ENCODE data around the gene BICDL2.
"Not testable (repeated sequence)": the region's sequence is repeated elsewhere in the genome, so short reads cannot be mapped to it uniquely, and the experiment has no call there.

The BICDL2 gene

DNA sequence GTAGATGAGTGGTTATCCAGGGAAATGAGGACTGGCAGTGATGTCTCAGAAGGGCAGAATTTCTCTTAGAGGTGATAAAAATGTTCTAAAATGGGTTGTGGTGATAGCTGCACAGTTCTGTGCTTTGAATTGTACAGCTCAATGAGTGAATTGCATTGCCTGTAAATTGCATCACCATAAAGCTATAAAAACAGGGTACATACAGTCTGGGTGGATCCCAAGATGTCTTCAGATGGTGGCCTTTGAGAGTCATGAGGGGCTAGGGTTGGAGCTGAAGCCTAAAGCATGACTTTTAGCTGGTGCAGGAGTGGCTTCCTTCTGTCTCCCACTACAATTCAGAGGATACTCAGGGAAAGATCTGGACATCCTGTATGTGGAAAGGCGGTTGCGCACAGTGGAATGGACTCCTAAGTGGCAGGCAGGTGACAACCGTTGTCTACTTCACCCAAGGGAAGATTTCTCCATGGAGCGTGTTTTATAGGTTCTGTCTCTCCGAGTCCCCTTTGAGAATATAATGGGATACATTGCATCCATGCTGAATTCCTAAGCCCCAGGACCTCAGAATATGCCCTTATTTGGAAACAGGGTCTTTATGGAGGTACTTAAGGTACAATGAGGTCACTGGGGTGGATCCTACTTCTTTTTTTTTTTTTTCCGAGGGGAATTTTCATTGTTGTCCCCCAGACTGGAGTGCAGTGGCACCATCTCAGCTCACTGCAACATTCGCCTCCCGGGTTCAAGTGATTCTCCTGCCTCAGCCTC, 27.1 kb upstream of the BICDL2 start:
- no peak for DNase-seq

DNA sequence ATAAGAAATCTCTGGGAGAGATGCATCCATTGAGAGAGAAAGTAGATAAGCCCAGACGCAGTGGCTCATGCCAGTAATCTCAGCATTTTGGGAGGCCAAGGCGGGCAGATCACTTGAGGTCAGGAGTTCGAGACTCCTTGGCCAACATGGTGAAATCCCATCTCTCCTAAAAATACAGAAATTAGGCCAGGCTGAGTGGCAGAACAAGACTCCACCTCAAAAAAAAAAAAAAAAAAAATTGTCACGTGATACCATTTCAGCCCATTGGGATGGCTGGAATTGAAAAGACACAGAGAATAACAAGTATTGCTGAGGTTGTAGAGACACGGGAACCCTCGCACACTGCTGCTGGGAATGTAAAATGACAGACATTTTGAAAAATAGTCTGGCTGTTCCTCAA, 25.8 kb upstream of the BICDL2 start:
- DNase-seq, result no peak

DNA sequence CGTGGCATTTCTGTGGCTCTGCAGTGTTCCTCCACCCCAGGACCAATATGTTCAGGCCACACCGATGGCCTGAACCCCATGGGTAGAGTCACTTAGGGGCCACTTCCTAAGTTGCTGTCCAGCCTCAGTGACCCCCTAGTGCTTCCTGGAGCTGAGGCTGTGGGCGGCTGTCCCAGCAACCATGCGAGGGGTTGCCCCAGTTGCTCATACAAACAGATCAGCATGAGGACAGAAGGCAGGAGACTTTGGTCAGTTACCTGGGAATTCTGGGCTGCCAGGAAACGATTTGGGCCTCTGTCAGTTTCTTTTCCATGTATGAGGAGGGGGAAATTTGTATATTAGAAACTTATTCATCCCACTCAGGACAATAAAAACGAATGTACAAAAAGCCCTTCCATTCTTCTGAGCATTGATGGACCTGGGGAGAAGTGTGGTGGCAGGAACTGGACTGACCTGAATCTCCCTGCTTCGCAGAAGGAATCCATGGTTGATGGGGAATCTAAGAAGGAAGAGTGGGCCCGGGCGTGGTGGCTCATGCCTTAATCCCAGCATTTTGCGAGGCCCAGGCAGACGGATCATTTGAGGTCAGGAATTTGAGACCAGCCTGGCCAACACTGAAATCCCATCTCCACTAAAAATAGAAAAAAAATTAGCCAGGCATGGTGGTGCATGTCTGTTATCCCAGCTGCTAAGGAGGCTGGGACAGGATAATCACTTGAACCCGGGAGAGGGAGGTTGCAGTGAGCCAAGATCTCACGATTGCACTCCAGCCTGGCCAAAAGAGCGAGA, 23.8 kb upstream of the BICDL2 start:
- no peak for DNase-seq

DNA sequence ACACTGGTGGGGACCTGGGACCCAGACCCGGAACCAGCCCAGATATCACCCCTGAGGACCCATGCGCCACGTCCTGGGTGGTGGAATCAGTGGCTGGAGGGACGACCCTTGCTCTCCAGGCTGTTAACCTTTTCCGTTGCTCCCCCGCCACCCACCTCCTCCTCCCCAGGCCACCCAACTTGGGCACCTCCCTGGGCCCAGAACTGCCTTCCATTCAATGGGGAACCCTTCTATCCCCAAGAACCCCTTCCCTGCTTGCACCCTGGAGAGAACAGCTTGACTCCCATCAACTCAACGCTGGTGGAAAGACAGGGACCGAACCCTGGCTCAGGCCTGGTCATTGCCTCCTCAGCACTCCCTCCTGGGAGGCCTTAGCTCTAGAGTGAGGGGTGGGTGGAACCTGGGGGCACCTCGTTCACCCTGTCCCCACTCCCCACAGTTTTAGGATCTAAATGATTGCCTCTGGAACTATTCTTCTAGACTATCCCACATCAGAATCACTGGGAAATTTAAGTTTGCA, 23.0 kb upstream of the BICDL2 start:
- DNase-seq, result no peak

DNA sequence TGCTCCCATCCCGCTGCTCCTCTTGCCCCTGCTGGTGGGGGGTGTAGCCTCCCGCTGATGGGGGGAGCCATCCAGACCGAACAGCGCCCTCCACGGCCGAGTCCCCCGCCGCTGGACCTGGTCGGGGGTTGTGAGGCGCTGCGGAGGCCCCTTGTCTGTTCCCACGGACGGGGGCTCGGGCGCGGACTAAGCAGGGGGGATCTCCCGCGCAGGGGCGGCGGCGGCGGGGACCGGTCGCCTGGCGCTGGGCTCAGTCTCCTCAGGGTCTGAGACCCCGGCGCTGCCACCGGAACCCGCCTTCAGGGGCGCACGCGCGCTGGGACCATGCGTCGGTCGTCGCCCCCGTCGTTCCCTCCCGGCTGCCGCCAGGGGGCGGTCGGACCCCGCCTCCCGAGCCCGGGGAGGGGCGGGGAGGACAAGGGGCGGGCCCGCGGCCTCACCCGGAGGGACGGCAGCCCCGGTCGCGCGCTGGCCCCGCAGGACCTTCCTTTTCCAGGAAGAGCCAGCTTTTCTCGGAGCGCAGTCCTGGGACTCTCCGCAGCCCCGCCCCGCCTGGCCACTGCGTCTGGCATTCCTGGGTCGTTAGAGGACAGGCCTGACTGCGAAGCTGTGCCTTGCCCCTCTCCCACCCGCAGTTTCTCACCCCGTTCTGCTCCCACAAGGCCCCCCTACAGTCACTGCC, 22.4 kb upstream of the BICDL2 start:
- DNase-seq, result peak; percentile 65

DNA sequence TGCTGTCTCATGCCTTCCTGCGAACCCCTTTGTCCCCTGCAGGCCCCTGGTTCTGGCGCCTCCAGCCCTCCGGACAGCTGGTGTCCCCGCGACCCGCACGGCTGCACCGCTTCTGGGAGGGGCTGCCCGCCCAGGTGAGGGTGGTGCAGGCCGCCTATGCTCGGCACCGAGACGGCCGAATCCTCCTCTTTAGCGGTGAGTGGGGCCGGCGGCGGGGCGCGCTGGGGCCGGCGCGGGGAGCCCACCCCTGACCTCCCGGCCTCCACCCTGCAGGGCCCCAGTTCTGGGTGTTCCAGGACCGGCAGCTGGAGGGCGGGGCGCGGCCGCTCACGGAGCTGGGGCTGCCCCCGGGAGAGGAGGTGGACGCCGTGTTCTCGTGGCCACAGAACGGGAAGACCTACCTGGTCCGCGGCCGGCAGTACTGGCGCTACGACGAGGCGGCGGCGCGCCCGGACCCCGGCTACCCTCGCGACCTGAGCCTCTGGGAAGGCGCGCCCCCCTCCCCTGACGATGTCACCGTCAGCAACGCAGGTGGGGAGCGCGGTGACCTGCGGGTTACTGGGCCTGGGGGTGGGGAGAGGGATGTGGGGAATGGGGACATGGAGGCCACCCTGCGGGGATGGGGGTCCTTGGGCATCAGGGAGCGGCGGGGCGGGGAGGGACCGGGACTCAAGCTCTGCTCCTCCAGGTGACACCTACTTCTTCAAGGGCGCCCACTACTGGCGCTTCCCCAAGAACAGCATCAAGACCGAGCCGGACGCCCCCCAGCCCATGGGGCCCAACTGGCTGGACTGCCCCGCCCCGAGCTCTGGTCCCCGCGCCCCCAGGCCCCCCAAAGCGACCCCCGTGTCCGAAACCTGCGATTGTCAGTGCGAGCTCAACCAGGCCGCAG, 21.6 kb upstream of the BICDL2 start:
- no peak for DNase-seq

DNA sequence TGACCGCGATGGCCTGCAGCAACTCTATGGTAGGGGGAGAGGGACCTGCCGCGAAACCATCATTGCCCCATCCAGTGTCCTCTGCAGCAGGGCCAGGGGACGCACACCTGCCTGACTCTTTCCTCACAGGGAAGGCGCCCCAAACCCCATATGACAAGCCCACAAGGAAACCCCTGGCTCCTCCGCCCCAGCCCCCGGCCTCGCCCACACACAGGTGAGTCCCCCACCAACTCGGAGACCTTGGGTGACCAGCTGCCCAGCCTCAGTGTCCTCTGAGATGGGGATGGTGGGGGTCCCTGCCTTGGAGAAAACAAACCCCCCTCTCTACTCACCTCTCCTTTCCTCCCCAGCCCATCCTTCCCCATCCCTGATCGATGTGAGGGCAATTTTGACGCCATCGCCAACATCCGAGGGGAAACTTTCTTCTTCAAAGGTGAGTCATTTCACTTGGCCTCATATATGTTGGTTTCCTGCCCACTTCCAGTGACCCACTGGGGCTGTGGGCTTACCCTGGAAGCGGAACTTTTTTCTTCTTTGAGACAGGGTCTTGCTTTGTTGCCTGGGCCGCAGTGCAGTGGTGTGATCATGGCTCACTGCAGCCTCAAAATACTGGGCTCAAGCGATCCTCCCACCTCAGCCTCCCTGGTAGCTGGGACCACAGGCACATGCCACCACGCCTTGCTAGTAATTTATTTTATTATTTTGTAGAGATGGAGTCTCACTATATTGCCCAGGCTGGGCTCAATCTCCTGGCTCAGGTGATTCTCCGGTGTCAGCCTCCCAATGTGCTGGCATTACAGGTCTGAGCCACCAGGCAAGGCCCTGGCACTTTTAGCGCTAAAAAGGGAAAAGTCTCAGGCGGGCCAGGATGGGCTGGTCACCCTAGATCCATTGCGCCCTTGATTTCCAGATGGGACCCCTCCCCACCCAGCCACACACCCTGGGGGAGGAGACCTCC, 20.7 kb upstream of the BICDL2 start:
- DNase-seq, result no peak

DNA sequence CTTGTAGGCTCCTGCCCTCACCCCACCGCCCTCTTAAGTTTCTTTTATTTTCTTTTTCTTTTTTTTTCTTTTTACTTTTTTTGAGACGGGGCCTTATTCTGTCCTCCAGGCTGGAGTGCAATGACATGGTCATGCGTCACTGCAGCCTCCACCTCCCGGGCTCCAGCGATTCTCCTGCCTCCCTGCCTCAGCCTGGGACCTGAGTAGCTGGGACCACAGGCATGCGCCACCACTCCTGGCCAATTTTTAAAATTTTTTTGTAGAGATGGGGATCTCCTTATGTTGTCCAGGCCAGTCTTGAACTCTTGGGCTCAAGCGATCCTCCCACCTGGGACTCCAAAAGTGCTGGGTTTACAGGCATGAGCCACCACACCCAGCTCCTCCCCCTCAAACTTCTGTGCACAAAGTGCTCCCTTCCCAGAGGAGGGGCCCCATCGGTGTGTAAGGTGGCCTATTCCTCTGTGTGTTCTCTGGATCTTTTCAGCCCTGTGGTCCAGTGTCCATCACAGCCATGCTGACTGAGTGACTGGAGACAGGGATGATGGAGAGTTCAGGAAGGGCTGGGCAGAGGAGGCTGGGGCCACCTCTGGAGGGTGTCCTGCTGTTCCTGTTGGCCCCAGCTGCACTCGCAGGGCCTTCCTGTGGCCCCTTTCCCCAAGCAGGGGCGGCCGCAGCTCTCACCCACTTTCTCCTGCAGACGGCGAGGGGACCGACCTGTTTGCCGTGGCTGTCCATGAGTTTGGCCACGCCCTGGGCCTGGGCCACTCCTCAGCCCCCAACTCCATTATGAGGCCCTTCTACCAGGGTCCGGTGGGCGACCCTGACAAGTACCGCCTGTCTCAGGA, 19.8 kb upstream of the BICDL2 start:
- DNase-seq, result no peak

DNA sequence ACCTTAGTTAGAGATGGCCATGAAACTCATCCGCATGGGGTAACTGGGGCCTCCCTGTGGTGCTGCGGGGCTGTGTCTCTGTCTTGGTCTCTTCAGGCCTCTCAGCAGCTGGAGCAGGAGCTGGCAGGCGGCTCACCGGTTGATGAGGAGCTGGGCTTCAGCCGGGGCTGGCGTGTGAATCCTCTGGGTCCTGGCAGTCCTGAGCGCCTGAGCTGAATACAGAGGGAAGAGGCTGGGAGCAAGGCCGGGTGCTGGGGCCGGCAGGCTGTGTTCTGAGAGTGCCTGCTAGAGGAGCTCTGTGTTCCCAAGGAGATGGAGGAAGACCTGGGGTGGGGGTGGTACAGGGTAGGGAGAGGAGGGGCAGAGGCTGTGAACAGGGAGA, 19.0 kb upstream of the BICDL2 start:
- DNase-seq, result not testable (repeated sequence)

DNA sequence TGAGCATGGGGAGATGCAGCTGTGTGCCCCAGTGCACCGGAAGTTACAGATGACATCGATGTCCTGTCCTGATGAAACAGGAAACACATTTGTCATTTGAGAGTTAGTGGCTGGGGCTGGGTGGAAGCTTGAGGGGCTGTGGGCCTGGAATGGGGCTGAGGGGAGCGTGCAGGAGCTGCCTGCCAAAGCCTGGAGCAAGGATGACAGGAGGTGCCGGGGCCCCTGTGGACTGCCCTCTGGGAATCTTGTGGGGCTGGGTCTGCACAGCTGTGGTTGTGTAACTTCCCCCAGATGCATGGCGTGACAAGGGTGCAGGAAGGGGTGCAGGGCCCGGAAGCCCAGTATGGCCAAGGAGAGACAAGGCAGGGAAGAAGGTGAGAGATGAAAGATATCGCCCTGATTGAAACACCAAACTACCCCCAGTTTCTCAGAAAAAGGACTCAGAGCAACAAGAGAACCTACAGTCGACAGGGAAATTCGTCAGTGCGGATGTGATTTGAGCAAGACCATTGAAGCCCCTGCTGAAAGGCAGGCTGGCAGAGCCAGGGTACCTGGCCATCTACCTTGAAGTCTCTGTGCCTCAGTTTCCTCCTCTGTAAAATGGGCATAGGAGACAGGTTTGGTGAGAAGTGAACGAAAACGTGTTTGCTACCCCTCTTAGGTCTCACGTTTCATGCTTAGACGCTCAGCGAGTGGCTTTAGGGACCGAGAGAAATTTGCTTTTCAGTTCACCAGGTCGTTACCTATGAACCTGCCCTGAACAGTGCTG, 18.4 kb upstream of the BICDL2 start:
- DNase-seq, result no peak

DNA sequence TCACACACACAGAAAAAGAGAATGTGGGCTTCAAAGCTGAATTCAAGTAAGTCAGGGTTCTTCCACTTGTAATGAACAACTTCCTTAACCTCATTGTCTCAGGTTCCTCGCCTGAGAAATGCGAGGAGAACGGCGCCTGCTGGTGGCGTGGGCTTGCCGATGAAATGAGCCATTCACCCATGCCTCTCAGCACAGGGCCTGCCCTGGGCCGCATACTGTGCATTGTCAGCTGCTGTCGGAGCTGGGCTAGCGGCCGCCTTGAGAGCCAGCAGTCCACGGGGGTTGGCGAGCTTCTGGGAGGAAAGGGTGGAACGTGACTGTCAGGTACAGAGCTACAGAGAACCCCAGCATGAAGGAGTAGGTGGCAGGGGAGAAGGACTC, 16.6 kb upstream of the BICDL2 start:
- DNase-seq, result not testable (repeated sequence)

DNA sequence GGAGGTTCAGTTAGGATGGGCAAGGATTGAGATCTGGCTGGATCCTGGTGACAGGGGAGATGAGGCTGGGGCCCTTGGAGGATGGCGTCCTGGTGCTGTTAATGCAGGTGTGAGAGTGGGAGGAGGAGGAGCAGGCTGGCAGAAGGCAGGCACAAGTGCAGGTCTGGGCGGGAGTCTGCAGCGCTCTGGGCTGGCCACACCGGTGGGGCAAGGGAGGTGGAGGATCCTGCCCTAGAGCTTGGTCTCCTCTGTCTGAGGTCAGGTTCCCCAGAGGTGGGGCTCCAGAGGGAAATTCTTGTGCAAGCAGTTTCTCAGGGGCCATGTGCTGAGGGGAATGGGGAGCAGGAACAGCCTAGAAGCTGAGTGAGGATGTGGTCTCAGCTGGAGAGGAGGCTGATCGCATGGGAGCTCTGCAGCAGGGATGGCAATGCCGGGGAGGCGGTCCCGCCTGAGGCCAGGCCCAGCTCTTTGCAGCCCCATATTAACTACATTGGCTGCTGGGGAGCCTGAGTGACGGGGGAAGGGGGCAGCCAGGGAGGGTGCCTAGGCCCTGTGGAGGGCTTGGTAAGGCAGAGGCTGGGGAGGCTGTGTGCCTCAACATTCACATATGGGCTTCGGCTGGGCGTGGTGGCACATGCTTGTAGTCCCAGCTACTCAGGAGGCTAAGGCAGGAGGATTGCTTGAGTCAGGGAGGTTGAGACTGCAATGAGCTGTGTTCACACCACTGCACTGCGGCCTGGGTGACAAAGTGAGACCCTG, 16.0 kb upstream of the BICDL2 start:
- not testable (repeated sequence) for DNase-seq

DNA sequence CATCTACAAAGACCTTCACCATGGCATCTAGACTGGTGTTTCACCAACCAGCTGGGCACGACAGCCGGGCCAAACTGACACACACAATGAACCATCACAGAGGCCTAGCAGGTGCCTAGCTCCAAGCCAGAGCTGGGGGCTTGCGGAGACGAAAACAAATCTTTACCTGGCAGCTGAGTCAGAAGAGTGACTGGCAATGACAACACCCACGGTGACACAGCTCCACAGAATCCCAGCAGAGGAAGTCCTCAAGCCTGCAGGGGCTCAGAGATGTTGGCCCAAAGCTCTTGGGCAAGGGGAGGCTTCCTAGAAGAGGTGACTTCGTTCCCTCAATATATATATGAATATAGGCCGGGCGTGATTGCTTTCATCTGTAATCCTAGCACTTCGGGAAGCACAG, 14.8 kb upstream of the BICDL2 start:
- DNase-seq, result no peak

DNA sequence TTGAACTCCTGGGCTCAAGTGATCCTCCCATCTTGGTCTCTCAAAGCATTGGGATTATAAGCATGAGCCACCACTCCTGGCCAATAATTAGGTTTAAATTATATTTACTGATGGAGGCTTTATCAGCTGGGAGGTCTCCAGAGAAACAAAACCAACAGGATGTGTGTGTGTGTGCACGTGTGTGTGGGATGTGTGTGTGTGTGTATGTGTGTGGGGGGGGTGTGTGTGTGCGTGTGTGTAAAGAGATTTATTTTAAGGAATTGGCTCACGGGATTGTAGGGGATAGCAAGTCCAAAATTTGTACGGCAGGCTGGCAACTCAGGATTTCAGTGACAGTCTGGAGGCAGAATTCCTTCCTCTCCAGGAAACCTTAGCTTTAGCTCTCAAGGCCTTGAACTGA, 14.3 kb upstream of the BICDL2 start:
- DNase-seq, result no peak

DNA sequence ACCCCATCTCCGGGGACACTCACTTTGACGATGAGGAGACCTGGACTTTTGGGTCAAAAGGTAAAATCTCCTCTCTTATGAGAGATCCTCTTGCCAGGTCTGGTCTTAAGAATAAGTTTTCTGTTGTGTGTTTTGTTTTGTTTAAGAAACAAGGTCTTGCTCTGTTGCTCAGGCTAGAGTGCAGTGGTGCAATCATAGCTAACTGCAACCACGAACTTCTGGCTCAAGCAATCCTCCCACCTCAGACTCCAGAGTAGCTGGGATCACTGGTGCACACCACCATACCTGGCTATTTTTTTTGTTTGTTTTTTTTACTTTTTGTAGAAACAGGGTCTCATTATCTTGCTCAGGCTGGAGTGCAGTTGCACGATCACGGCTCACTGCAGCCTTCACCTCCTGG, 13.7 kb upstream of the BICDL2 start:
- DNase-seq, result no peak

DNA sequence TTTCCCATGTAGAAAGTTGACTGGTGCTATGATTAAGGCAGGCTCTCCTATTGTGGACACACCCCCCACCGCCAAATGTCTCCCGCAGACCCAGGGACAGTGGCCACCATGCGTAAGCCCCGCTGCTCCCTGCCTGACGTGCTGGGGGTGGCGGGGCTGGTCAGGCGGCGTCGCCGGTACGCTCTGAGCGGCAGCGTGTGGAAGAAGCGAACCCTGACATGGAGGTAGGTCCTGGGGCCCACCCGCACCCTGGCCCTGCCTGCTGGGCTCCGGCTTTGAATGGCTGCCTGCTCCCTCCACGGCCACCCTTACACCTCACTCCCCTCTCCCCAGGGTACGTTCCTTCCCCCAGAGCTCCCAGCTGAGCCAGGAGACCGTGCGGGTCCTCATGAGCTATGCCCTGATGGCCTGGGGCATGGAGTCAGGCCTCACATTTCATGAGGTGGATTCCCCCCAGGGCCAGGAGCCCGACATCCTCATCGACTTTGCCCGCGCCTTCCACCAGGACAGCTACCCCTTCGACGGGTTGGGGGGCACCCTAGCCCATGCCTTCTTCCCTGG, 13.3 kb upstream of the BICDL2 start:
- no peak for DNase-seq

DNA sequence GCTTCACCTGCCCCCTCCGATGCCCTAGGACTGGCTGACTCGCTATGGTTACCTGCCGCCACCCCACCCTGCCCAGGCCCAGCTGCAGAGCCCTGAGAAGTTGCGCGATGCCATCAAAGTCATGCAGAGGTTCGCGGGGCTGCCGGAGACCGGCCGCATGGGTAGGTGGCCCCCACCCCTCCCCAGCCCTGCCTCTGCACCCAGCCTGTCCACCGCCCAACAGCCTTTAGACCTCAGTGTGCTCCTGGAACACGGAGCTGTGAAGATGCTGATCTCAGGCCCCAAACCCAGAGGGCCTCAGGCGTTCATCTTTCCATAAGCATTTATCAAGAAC, 10.6 kb upstream of the BICDL2 start:
- DNase-seq, result no peak

DNA sequence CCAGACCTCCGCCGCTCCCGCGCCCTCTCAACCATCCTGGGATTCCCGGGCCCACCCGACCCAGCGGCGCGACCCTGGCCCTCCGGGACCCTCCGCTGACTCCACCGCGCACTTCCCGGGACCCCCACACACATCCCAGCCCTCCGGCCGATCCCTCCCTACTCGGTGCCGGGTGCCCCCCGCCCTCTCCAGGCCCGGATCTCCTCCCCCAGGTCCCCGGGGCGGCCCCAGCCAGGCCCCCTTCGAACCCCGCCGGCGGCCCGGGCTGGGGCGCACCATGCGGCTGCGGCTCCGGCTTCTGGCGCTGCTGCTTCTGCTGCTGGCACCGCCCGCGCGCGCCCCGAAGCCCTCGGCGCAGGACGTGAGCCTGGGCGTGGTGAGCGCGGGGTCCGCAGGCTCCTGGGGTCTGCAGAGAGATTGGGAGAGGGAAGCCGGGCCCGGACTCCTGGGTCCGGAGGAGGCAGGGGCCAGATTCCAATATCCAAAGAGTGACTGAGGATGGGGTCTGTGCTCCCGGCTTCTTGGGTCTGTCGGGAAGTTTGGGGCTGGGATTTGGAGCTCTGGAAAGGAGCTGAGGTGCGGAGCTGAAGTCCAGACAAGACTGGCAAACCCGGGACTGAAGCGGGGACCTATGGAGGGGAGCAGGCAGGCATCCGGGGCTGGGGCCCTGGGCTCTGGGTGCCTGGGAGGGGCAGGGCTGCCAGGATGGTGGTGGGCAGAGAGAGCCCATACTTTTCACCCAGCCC, 10.1 kb upstream of the BICDL2 start:
- no peak for DNase-seq
